ENCODE data around the gene MACROD2.

Gene MACROD2

DNA sequence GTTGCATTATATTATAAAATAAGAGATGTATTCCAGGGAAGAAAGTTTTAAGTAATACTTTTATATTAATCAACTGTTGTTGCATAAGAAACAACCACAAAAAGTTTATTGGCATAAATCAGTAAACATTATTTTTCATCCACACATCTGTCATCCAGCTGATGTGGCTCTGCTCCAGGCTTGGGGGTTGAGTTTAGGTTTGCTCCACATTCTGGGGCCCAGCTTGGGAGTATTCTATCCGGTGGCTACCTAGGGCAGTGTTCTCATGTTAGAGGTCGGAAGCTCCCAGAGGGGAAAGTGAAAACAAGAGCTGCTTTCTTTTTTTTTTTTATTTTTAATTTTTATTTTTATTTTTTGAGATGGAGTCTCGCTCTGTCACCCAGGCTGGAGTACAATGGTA, 1070.5 kb downstream of the MACROD2 start:
- H3K79me2 ChIP-seq (ENCODE audit: insufficient read depth, low read length): no peaks in the 10 kb centered on the region
- TF ChIP-seq EZH2phosphoT487 (conservative IDR thresholded peaks at IDR 0.05; ENCODE audit: low read length): no peak
- H2AFZ ChIP-seq (ENCODE audit: low read depth, low read length, severe bottlenecking): no peak overlapping the region
- H3K27me3 ChIP-seq (ENCODE audit: low read length): no peaks in the 10 kb centered on the region
- H3F3A ChIP-seq (ENCODE audit: insufficient read depth): no peaks in the 10 kb centered on the region
- no peaks in the 10 kb centered on the region for H3K9me2 ChIP-seq (replicated peaks; ENCODE audit: insufficient read depth, low read length)
- H4K20me1 ChIP-seq (ENCODE audit: low read depth, low read length): no peaks in the 10 kb centered on the region
- no peaks in the 10 kb centered on the region for H3K9me3 ChIP-seq (ENCODE audit: insufficient read depth, low read length)
- H3K4me2 ChIP-seq (ENCODE audit: low read depth, low read length, poor library complexity, severe bottlenecking): no peak overlapping the region
- no peak overlapping the region for H3K27ac ChIP-seq (ENCODE audit: low read depth, low read length)
- no peak overlapping the region for H3K4me3 ChIP-seq (ENCODE audit: insufficient read depth, low read length, poor library complexity, severe bottlenecking)
- H3K36me3 ChIP-seq (ENCODE audit: low read length): no peaks in the 10 kb centered on the region
- no peak overlapping the region for H3K9ac ChIP-seq (ENCODE audit: low read length)

DNA sequence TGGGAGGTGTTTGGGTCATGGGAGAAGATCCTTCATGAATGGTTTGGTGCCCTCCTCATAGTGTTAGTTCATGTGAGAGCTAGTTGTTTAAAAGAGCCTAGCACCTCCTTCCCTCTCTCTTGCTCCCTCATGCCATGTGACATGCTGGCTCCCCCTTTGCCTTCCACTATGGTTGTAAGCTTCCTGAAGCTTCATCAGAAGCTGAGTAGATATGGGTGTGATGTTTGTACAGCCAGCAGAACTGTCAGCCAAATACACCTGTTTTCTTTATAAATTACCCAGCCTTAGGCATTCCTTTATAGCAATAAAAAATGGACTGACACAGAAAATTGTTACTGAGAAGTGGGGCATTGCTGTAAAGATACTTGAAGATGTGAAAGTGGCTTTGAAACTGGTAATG, 1073.2 kb downstream of the MACROD2 start:
- no peaks in the 10 kb centered on the region for H3K79me2 ChIP-seq (ENCODE audit: insufficient read depth, low read length)
- H3K9me2 ChIP-seq (replicated peaks; ENCODE audit: insufficient read depth, low read length): no peaks in the 10 kb centered on the region
- H3K27ac ChIP-seq (ENCODE audit: low read depth, low read length): no peak overlapping the region
- H3K9me3 ChIP-seq (ENCODE audit: insufficient read depth, low read length): no peaks in the 10 kb centered on the region
- H4K20me1 ChIP-seq (ENCODE audit: low read depth, low read length): no peaks in the 10 kb centered on the region
- no peaks in the 10 kb centered on the region for H3K36me3 ChIP-seq (ENCODE audit: low read length)
- TF ChIP-seq, protein P1, sequence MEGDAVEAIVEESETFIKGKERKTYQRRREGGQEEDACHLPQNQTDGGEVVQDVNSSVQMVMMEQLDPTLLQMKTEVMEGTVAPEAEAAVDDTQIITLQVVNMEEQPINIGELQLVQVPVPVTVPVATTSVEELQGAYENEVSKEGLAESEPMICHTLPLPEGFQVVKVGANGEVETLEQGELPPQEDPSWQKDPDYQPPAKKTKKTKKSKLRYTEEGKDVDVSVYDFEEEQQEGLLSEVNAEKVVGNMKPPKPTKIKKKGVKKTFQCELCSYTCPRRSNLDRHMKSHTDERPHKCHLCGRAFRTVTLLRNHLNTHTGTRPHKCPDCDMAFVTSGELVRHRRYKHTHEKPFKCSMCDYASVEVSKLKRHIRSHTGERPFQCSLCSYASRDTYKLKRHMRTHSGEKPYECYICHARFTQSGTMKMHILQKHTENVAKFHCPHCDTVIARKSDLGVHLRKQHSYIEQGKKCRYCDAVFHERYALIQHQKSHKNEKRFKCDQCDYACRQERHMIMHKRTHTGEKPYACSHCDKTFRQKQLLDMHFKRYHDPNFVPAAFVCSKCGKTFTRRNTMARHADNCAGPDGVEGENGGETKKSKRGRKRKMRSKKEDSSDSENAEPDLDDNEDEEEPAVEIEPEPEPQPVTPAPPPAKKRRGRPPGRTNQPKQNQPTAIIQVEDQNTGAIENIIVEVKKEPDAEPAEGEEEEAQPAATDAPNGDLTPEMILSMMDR (IDR thresholded peaks at IDR 0.05; ENCODE audit: insufficient read depth, low read length, poor library complexity, severe bottlenecking): no peak
- TF ChIP-seq EZH2phosphoT487 (conservative IDR thresholded peaks at IDR 0.05; ENCODE audit: low read length): no peak
- no peaks in the 10 kb centered on the region for H3F3A ChIP-seq (ENCODE audit: insufficient read depth)
- no peak overlapping the region for H3K4me2 ChIP-seq (ENCODE audit: low read depth, low read length, poor library complexity, severe bottlenecking)
- H2AFZ ChIP-seq (ENCODE audit: low read depth, low read length, severe bottlenecking): no peak overlapping the region
- no peak overlapping the region for H3K9ac ChIP-seq (ENCODE audit: low read length)
- H3K4me3 ChIP-seq (ENCODE audit: insufficient read depth, low read length, poor library complexity, severe bottlenecking): no peak overlapping the region
- no peaks in the 10 kb centered on the region for H3K27me3 ChIP-seq (ENCODE audit: low read length)

DNA sequence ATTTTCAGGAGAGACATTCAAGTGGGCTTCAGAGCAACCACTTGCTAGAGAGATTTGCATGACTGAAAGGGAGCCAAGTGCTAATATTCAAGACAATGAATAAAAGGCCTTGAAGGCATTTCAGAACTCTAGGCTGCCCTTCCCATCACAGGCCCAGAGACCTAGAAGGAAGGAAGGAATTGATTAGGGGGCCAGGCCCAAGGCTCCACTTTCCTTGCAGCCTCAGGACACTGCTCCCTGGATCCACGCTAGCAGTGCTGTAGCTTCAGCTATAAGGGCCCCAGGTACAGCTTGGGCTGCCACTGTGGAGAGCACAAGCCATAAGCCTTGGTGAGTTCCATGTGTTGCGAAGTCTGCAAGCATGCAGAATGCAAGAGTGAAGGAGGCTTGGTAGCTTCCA, 1074.0 kb downstream of the MACROD2 start:
- H3F3A ChIP-seq (ENCODE audit: insufficient read depth): no peaks in the 10 kb centered on the region
- H3K9me2 ChIP-seq (replicated peaks; ENCODE audit: insufficient read depth, low read length): no peaks in the 10 kb centered on the region
- no peaks in the 10 kb centered on the region for H4K20me1 ChIP-seq (ENCODE audit: low read depth, low read length)
- H3K9me3 ChIP-seq (ENCODE audit: insufficient read depth, low read length): no peaks in the 10 kb centered on the region
- no peaks in the 10 kb centered on the region for H3K27me3 ChIP-seq (ENCODE audit: low read length)
- no peak overlapping the region for H3K27ac ChIP-seq (ENCODE audit: low read depth, low read length)
- no peak overlapping the region for H3K4me2 ChIP-seq (ENCODE audit: low read depth, low read length, poor library complexity, severe bottlenecking)
- TF ChIP-seq EZH2phosphoT487 (conservative IDR thresholded peaks at IDR 0.05; ENCODE audit: low read length): no peak
- TF ChIP-seq, protein P1 (IDR thresholded peaks at IDR 0.05; ENCODE audit: insufficient read depth, low read length, poor library complexity, severe bottlenecking): no peak
- H2AFZ ChIP-seq (ENCODE audit: low read depth, low read length, severe bottlenecking): no peak overlapping the region
- no peaks in the 10 kb centered on the region for H3K79me2 ChIP-seq (ENCODE audit: insufficient read depth, low read length)
- no peak overlapping the region for H3K9ac ChIP-seq (ENCODE audit: low read length)
- no peaks in the 10 kb centered on the region for H3K36me3 ChIP-seq (ENCODE audit: low read length)
- no peak overlapping the region for H3K4me3 ChIP-seq (ENCODE audit: insufficient read depth, low read length, poor library complexity, severe bottlenecking)

DNA sequence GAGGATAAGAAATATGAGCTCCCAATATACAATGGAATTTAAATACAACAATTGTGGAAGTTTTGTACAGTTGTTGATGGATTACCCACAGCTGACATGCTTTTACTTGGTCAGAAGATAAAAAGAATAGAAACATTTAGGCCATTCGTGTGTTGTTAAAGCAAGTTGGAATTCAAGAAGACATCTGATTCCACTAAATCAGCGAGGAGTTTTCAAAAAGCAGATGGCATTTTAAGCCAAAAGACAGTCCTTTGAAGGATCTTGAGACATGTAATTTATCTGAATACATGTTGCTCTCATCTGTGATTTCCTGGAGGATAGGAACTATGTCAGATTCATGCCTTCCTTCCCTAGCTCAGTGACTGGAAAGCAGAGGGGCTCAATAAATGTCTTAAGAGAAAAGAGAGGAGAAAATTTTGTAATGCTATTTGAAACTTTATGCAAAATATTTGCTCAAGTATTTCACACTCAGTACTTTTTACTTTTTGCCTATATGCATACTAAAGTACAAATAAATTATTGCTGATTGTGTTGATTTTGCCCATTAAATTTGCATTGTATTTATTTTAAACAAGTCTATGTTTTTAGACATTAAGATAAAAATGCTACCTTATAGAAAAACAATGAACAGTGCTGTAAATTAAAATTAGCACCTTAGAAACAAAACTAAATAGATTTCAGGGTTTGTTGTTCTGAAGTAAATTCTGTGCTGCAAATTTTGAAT, 1075.9 kb downstream of the MACROD2 start:
- no peaks in the 10 kb centered on the region for H3K27me3 ChIP-seq (ENCODE audit: low read length)
- H3K9ac ChIP-seq (ENCODE audit: low read length): no peak overlapping the region
- no peak overlapping the region for H3K4me2 ChIP-seq (ENCODE audit: low read depth, low read length, poor library complexity, severe bottlenecking)
- no peak overlapping the region for H3K4me3 ChIP-seq (ENCODE audit: insufficient read depth, low read length, poor library complexity, severe bottlenecking)
- no peaks in the 10 kb centered on the region for H3K36me3 ChIP-seq (ENCODE audit: low read length)
- H3K27ac ChIP-seq (ENCODE audit: low read depth, low read length): no peak overlapping the region
- no peaks in the 10 kb centered on the region for H3K9me2 ChIP-seq (replicated peaks; ENCODE audit: insufficient read depth, low read length)
- H3F3A ChIP-seq (ENCODE audit: insufficient read depth): no peaks in the 10 kb centered on the region
- TF ChIP-seq, protein P1 (IDR thresholded peaks at IDR 0.05; ENCODE audit: insufficient read depth, low read length, poor library complexity, severe bottlenecking): no peak
- no peak for TF ChIP-seq EZH2phosphoT487 (conservative IDR thresholded peaks at IDR 0.05; ENCODE audit: low read length)
- H3K79me2 ChIP-seq (ENCODE audit: insufficient read depth, low read length): no peaks in the 10 kb centered on the region
- no peak overlapping the region for H2AFZ ChIP-seq (ENCODE audit: low read depth, low read length, severe bottlenecking)
- H3K9me3 ChIP-seq (ENCODE audit: insufficient read depth, low read length): no peaks in the 10 kb centered on the region
- no peaks in the 10 kb centered on the region for H4K20me1 ChIP-seq (ENCODE audit: low read depth, low read length)
